Measurements from ENCODE around the gene ADCY7. TPM values are rescaled to one million over a fixed set of nuclear protein-coding genes. Genes with fewer than 3 reads are reported as not detected.
A peak's percentile ranks its signal among the peaks of the same experiment; 100 is the strongest.

Gene ADCY7
- total RNA-seq, 1 experiment from 2014 or later, result 5.5 TPM

- H3K36me3 ChIP-seq (ENCODE audit: insufficient read depth, low read length, poor library complexity, severe bottlenecking), result peaks cover 51% of the 10 kb centered on the region
Observed at GRCh38 chr16:50326835-50327465, 60.6 kb downstream of the ADCY7 start.

GRCh38 chr16:50329446-50330189 is 63.3 kb downstream of the ADCY7 start:
- Histone ChIP-seq H3K4me1 (ENCODE audit: insufficient read depth, low read length, poor library complexity, severe bottlenecking) (no peaks in the 10 kb centered on the region), H3K36me3 (ENCODE audit: insufficient read depth, low read length, poor library complexity, severe bottlenecking) (peaks cover 53% of the 10 kb centered on the region), H3K9me3 (ENCODE audit: low read depth, low read length, poor library complexity, severe bottlenecking) (no peaks in the 10 kb centered on the region), H3K27ac (ENCODE audit: low read depth, low read length, poor library complexity, severe bottlenecking) (no peak overlapping the region), H3K4me3 (ENCODE audit: low read depth, low read length, poor library complexity, severe bottlenecking) (no peak overlapping the region), H3K27me3 (replicated peaks; ENCODE audit: insufficient read depth, low read depth, low read length, poor library complexity) (no peaks in the 10 kb centered on the region)
- CTCF ChIA-PET, result no interaction called here
- BruUV-seq (replicated peaks), result no TSS peak
- no peak for DNase-seq (ENCODE audit: low spot score)
- TF ChIP-seq EZH2 (IDR thresholded peaks at IDR 0.05; ENCODE audit: borderline replicate concordance, low read depth, low read length, poor library complexity, severe bottlenecking), result no peak
- no peak for TF ChIP-seq CTCF (conservative IDR thresholded peaks at IDR 0.05; ENCODE audit: low read depth, low read length)
- POLR2A ChIA-PET (ENCODE audit: low non-redundant PET), result no interaction called here
- intact Hi-C loops (cut with micrococcal nuclease; ENCODE audit: unreplicated experiment), result no loop called here

More at GRCh38 chr16:50326835-50327465, 60.6 kb downstream of the ADCY7 start:
- no peaks in the 10 kb centered on the region for H3K9me3 ChIP-seq (ENCODE audit: low read depth, low read length, poor library complexity, severe bottlenecking)
- no peak overlapping the region for H3K27ac ChIP-seq (ENCODE audit: low read depth, low read length, poor library complexity, severe bottlenecking)
- no peaks in the 10 kb centered on the region for H3K4me1 ChIP-seq (ENCODE audit: insufficient read depth, low read length, poor library complexity, severe bottlenecking)
- intact Hi-C loops (cut with micrococcal nuclease; ENCODE audit: unreplicated experiment), result no loop called here
- CTCF ChIA-PET, result interaction anchor here (0.6 to 1.1 kb wide), 7 partner anchors 14 to 354 kb away, joined by 3 to 5 read pairs (median 4); partner anchors contain the start of genes CNEP1R1 and SNX20
- no peak overlapping the region for H3K4me3 ChIP-seq (ENCODE audit: low read depth, low read length, poor library complexity, severe bottlenecking)
- no TSS peak for BruUV-seq (replicated peaks)
- peak; percentile 24 for DNase-seq (ENCODE audit: low spot score)
- peak; percentile 60 for TF ChIP-seq CTCF (conservative IDR thresholded peaks at IDR 0.05; ENCODE audit: low read depth, low read length)
- TF ChIP-seq EZH2 (IDR thresholded peaks at IDR 0.05; ENCODE audit: borderline replicate concordance, low read depth, low read length, poor library complexity, severe bottlenecking), result no peak
- POLR2A ChIA-PET (ENCODE audit: low non-redundant PET), result interaction anchor here (0.5 to 0.6 kb wide), 2 partner anchors 28 to 315 kb away, joined by 3 read pairs; no protein-coding TSS in a partner anchor
- no peaks in the 10 kb centered on the region for H3K27me3 ChIP-seq (replicated peaks; ENCODE audit: insufficient read depth, low read depth, low read length, poor library complexity)

GRCh38 chr16:50331570-50331969 is 65.2 kb downstream of the ADCY7 start:
- TF ChIP-seq CTCF (conservative IDR thresholded peaks at IDR 0.05; ENCODE audit: low read depth, low read length), result no peak
- no peak for TF ChIP-seq EZH2 (IDR thresholded peaks at IDR 0.05; ENCODE audit: borderline replicate concordance, low read depth, low read length, poor library complexity, severe bottlenecking)
- POLR2A ChIA-PET (ENCODE audit: low non-redundant PET), result no interaction called here

More at GRCh38 chr16:50331570-50331969, 65.2 kb downstream of the ADCY7 start:
- no peaks in the 10 kb centered on the region for H3K9me3 ChIP-seq (ENCODE audit: low read depth, low read length, poor library complexity, severe bottlenecking)
- CTCF ChIA-PET, result no interaction called here
- H3K4me3 ChIP-seq (ENCODE audit: low read depth, low read length, poor library complexity, severe bottlenecking), result no peak overlapping the region
- no peaks in the 10 kb centered on the region for H3K27me3 ChIP-seq (replicated peaks; ENCODE audit: insufficient read depth, low read depth, low read length, poor library complexity)
- no TSS peak for BruUV-seq (replicated peaks)
- intact Hi-C loops (cut with micrococcal nuclease; ENCODE audit: unreplicated experiment), result no loop called here
- H3K27ac ChIP-seq (ENCODE audit: low read depth, low read length, poor library complexity, severe bottlenecking), result no peak overlapping the region
- H3K4me1 ChIP-seq (ENCODE audit: insufficient read depth, low read length, poor library complexity, severe bottlenecking), result no peaks in the 10 kb centered on the region
- DNase-seq (ENCODE audit: low spot score), result no peak
- H3K36me3 ChIP-seq (ENCODE audit: insufficient read depth, low read length, poor library complexity, severe bottlenecking), result peaks cover 48% of the 10 kb centered on the region
